WTC11 (cell line): Measurements from ENCODE around the gene BEND4.

Experiments
- ETV6 ChIP-seq: sonication (generic); formaldehyde crosslinking; IDR thresholded peaks from 2 replicates; pipeline ENCODE4 v1.8.1; 2022; ENCODE audit warnings: mild to moderate bottlenecking, missing genetic modification reagents
- GABPB1 ChIP-seq: sonication (generic); formaldehyde crosslinking; IDR thresholded peaks from 2 replicates; pipeline ENCODE4 v1.8.1; 2023; ENCODE audit warnings: mild to moderate bottlenecking, missing genetic modification reagents
- USF1 ChIP-seq: sonication (generic); formaldehyde crosslinking; IDR thresholded peaks from 2 replicates; pipeline ENCODE4 v1.8.0; 2022; ENCODE audit warnings: mild to moderate bottlenecking, missing genetic modification reagents
- TF ChIP-seq, protein P1 (sequence below): fragments of 200-600 bp; IDR thresholded peaks from 2 replicates; pipeline ENCODE4 v1.8.0; 2022; ENCODE audit warnings: antibody characterized with exemption
- TF ChIP-seq, protein P2 (sequence below): sonication (generic); formaldehyde crosslinking; IDR thresholded peaks from 2 replicates; pipeline ENCODE4 v1.8.0; 2022; ENCODE audit warnings: mild to moderate bottlenecking, missing genetic modification reagents

DNA sequence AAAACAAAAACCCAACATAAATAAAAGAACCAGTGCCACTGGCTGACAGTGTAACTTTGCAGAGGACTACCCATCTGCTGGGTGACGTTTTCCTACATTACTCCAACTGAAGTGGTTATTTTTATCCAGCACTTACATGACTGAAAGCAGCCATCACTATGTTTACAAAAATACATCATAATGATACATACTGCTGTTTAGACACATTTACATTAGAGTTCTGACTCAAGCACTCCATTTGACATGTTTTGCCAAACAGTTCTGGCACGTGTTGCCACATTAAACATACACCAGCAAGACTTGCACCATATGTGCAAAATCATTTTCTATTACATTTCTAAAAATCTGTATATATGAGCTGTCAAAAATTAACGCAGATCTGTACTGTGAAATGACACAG, 39.6 kb downstream of the BEND4 start:
- TF ChIP-seq, protein P1, sequence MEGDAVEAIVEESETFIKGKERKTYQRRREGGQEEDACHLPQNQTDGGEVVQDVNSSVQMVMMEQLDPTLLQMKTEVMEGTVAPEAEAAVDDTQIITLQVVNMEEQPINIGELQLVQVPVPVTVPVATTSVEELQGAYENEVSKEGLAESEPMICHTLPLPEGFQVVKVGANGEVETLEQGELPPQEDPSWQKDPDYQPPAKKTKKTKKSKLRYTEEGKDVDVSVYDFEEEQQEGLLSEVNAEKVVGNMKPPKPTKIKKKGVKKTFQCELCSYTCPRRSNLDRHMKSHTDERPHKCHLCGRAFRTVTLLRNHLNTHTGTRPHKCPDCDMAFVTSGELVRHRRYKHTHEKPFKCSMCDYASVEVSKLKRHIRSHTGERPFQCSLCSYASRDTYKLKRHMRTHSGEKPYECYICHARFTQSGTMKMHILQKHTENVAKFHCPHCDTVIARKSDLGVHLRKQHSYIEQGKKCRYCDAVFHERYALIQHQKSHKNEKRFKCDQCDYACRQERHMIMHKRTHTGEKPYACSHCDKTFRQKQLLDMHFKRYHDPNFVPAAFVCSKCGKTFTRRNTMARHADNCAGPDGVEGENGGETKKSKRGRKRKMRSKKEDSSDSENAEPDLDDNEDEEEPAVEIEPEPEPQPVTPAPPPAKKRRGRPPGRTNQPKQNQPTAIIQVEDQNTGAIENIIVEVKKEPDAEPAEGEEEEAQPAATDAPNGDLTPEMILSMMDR: no peak
- TF ChIP-seq GABPB1 (CRISPR knock-in tag): no peak
- TF ChIP-seq USF1: no peak
- TF ChIP-seq, protein P2, sequence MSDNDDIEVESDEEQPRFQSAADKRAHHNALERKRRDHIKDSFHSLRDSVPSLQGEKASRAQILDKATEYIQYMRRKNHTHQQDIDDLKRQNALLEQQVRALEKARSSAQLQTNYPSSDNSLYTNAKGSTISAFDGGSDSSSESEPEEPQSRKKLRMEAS (CRISPR knock-in tag): no peak
- TF ChIP-seq ETV6 (CRISPR knock-in tag): no peak
